ENCODE measurements around the gene TAPT1. TPM values are rescaled to one million over a fixed set of nuclear protein-coding genes. Genes with fewer than 3 reads are reported as not detected.
A peak's percentile ranks its signal among the peaks of the same experiment; 100 is the strongest.

The TAPT1 gene
- total RNA-seq, 1 experiment from 2014 or later: 13.8 TPM

GRCh38 chr4:16142598-16143310 is 83.5 kb downstream of the TAPT1 start:
- no peaks in the 10 kb centered on the region for H4K20me1 ChIP-seq (ENCODE audit: insufficient read depth)
- POLR2A ChIA-PET (ENCODE audit: unreplicated experiment): no interaction called here
- peaks cover 4% of the 10 kb centered on the region; the same call in 1 of the 2 replicates for H3F3A ChIP-seq (ENCODE audit: insufficient read depth, low read depth)
- no peak overlapping the region for H3K4me3 ChIP-seq
- H3K27me3 ChIP-seq (ENCODE audit: insufficient read depth, low read depth): no peaks in the 10 kb centered on the region
- H3K4me1 ChIP-seq (replicated peaks; ENCODE audit: insufficient read depth): peaks cover 23% of the 10 kb centered on the region
- no peak for TF ChIP-seq EZH2 (IDR thresholded peaks at IDR 0.05; ENCODE audit: low read depth)
- no peak for TF ChIP-seq CTCF (conservative IDR thresholded peaks at IDR 0.05)
- H3K9me2 ChIP-seq (ENCODE audit: insufficient read depth): no peaks in the 10 kb centered on the region
- H3K4me2 ChIP-seq: no peak overlapping the region
- H3K36me3 ChIP-seq (ENCODE audit: low read depth): no peaks in the 10 kb centered on the region
- no peak for DNase-seq
- no peak overlapping the region for H2AFZ ChIP-seq
- H3K27ac ChIP-seq: no peak overlapping the region
- CTCF ChIA-PET: no interaction called here
- H3K9me3 ChIP-seq (ENCODE audit: insufficient read depth, low read depth): no peaks in the 10 kb centered on the region
- no peaks in the 10 kb centered on the region for H3K79me2 ChIP-seq (ENCODE audit: low read depth)
- BruUV-seq (replicated peaks): no TSS peak
- intact Hi-C loops (cut with micrococcal nuclease; ENCODE audit: unreplicated experiment): loop anchor here (5.0 kb wide), 2 partner anchors 110 to 235 kb away; no protein-coding TSS in a partner anchor

GRCh38 chr4:16140879-16141249 is 85.4 kb downstream of the TAPT1 start:
- Histone ChIP-seq H3K9me3 (ENCODE audit: insufficient read depth, low read depth) (no peaks in the 10 kb centered on the region), H3K79me2 (ENCODE audit: low read depth) (no peaks in the 10 kb centered on the region), H3K4me2 (peak overlapping the region; percentile 18), H3K27me3 (ENCODE audit: insufficient read depth, low read depth) (no peaks in the 10 kb centered on the region), H3K4me1 (replicated peaks; ENCODE audit: insufficient read depth) (peaks cover 23% of the 10 kb centered on the region), H3K27ac (peak overlapping the region; percentile 68), H3K36me3 (ENCODE audit: low read depth) (no peaks in the 10 kb centered on the region), H3K9me2 (ENCODE audit: insufficient read depth) (no peaks in the 10 kb centered on the region), H3F3A (ENCODE audit: insufficient read depth, low read depth) (peaks cover 4% of the 10 kb centered on the region; the same call in 1 of the 2 replicates), H3K4me3 (no peak overlapping the region), H4K20me1 (ENCODE audit: insufficient read depth) (no peaks in the 10 kb centered on the region), H2AFZ (no peak overlapping the region)
- intact Hi-C loops (cut with micrococcal nuclease; ENCODE audit: unreplicated experiment): loop anchor here (2.0 to 5.0 kb wide), 4 partner anchors 56 to 446 kb away; no protein-coding TSS in a partner anchor
- POLR2A ChIA-PET (ENCODE audit: unreplicated experiment): interaction anchor here (0.6 kb wide), 2 partner anchors 49 to 58 kb away, joined by 3 to 9 read pairs; no protein-coding TSS in a partner anchor
- TF ChIP-seq EZH2 (IDR thresholded peaks at IDR 0.05; ENCODE audit: low read depth) (no peak), CTCF (conservative IDR thresholded peaks at IDR 0.05) (no peak)
- no TSS peak for BruUV-seq (replicated peaks)
- CTCF ChIA-PET: interaction anchor here (1.3 kb wide), 1 partner anchor 56 kb away, joined by 6 read pairs; no protein-coding TSS in a partner anchor
- DNase-seq: peak; percentile 82 to 95

DNA sequence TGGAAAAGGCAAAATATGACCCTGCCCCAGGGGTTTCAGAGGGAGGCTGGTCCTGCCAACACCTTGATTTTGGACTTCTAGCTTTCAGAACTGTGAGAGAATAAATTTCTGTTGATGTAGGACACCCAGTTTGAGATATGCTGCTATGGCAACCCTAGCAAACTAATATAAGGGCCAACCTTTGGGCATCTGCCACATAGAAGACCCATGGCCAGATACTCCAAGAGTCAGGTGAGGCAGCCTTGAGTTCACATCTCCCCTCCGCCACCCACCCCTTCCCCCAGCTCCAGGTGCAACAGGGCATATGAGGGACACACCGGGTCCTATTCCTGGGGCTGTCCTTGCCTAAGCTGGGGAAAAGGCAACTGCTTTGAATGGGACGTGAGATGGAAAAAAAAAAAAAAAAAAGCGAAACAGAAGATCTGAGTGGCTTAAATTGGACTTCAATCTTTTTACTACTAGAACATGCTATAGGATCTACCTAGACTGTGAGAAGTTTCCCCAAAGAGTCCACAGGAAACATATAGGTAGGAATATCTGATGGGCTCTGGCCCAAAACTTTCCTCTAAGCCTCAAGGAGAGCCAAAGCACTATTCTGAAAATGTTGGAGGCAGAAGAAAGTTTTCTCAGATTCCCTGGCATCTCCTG is 85.9 kb downstream of the TAPT1 start:
- Histone ChIP-seq H3F3A (ENCODE audit: insufficient read depth, low read depth) (peaks cover 4% of the 10 kb centered on the region; the same call in 1 of the 2 replicates), H3K36me3 (ENCODE audit: low read depth) (no peaks in the 10 kb centered on the region), H3K79me2 (ENCODE audit: low read depth) (no peaks in the 10 kb centered on the region), H3K9me2 (ENCODE audit: insufficient read depth) (no peaks in the 10 kb centered on the region), H4K20me1 (ENCODE audit: insufficient read depth) (no peaks in the 10 kb centered on the region), H3K9me3 (ENCODE audit: insufficient read depth, low read depth) (no peaks in the 10 kb centered on the region), H3K27ac (peak overlapping the region; percentile 64), H3K4me3 (no peak overlapping the region), H3K27me3 (ENCODE audit: insufficient read depth, low read depth) (no peaks in the 10 kb centered on the region), H3K4me2 (peak overlapping the region; percentile 14), H3K4me1 (replicated peaks; ENCODE audit: insufficient read depth) (peaks cover 23% of the 10 kb centered on the region), H2AFZ (no peak overlapping the region)
- no TSS peak for BruUV-seq (replicated peaks)
- ChIA-PET CTCF (interaction anchor here (0.6 to 1.3 kb wide), 2 partner anchors 56 to 85 kb away, joined by 3 to 6 read pairs; no protein-coding TSS in a partner anchor), POLR2A (ENCODE audit: unreplicated experiment) (interaction anchor here (0.6 kb wide), 1 partner anchor 59 kb away, joined by 3 read pairs; no protein-coding TSS in a partner anchor)
- DNase-seq: peak in 1 of 2 experiments; percentile 9
- no peak for TF ChIP-seq CTCF (conservative IDR thresholded peaks at IDR 0.05)
- intact Hi-C loops (cut with micrococcal nuclease; ENCODE audit: unreplicated experiment): loop anchor here (2.0 to 5.0 kb wide), 4 partner anchors 56 to 446 kb away; no protein-coding TSS in a partner anchor

Data from PC-9 (cell line).